HepG2 (cell line): ENCODE measurements around the gene HCRTR1. TPM values are rescaled to one million over a fixed set of nuclear protein-coding genes. Genes with fewer than 3 reads are reported as not detected.

Experiments
- ATAC-seq: fragments of 200-7000 bp; cut with Tn5 transposase; 3 replicates; pipeline ENCODE4 v1.9.1; 2020; ENCODE audit warnings: mild to moderate bottlenecking, moderate library complexity
- BruUV-seq: library from RNA; stranded (reverse); fragments of 400-500 nt; replicated peaks from 2 replicates; lab custom pipeline; 2021; lab: Mats Ljungman, UMichigan
- CTCF ChIA-PET: fragments of 300-600 bp; formaldehyde crosslinking; extraction: SDS; loops from one replicate; lab custom pipeline; 2021; ENCODE audit warnings: low total read pairs, inconsistent platforms, low intra/inter-chr PET ratio; lab: Yijun Ruan, JAX
- POLR2A ChIA-PET: fragments of 350-600 bp; sonication (Branson Sonifier 250); formaldehyde crosslinking; loops from one replicate; lab custom pipeline; 2020; ENCODE audit warnings: antibody characterized with exemption, inconsistent platforms; lab: Yijun Ruan, JAX
- DNase-seq: peaks from one replicate; pipeline ENCODE4 v3.0.0-alpha.2; 2015; ENCODE audit warnings: low spot score
- FAIRE-seq: peaks from 3 replicates; lab custom pipeline; 2011; peaks lifted over from hg19 to GRCh38; lab: Jason Lieb, UNC
- H2AFZ ChIP-seq: one replicate; pipeline ENCODE4 v1.6.1; 2011; ENCODE audit warnings: low read length, inconsistent platforms
- H3K27ac ChIP-seq: fragments of 300-600 bp; 3 replicates; pipeline ENCODE4 v1.8.0; 2011; ENCODE audit warnings: mixed run types, mild to moderate bottlenecking, mixed read lengths, low read length, inconsistent platforms; ENCODE audit not compliant: insufficient read depth; ENCODE audit errors: extremely low read length
- H3K27me3 ChIP-seq, 2 experiments: fragments of 200-600 bp in 1 of 2; 2 replicates in 1 of 2; 3 replicates in 1 of 2; pipeline versions ENCODE4 v1.6.0 to v1.8.0; 2011; ENCODE audit warnings: low read length in 2 of 2, mild to moderate bottlenecking in 2 of 2, moderate library complexity in 2 of 2, inconsistent platforms in 1 of 2; ENCODE audit not compliant: insufficient read depth in 2 of 2, control insufficient read depth in 1 of 2
- H3K36me3 ChIP-seq, 2 experiments: fragments of 200-600 bp in 1 of 2; replicated peaks in 1 of 2; 2 replicates in 1 of 2; 3 replicates in 1 of 2; pipeline versions ENCODE4 v1.5.1 to v1.8.0; 2011; ENCODE audit warnings: low read length in 2 of 2, inconsistent platforms in 1 of 2; ENCODE audit not compliant: insufficient read depth in 2 of 2, control insufficient read depth in 1 of 2
- H3K4me1 ChIP-seq: 2 replicates; pipeline ENCODE4 v1.5.1; 2012; ENCODE audit warnings: low read length, inconsistent platforms; ENCODE audit not compliant: insufficient read depth
- H3K4me2 ChIP-seq: 2 replicates; pipeline ENCODE4 v1.6.0; 2011; ENCODE audit warnings: low read depth, low read length, inconsistent platforms
- H3K4me3 ChIP-seq, 3 experiments: fragments of 200-600 bp in 1 of 3; sonication (generic), shearing (Covaris generic) in 1 of 3; replicated peaks in 1 of 3; 2 replicates each; pipeline ENCODE4 v1.5.1; 2011 to 2016; ENCODE audit warnings: low read length in 3 of 3, inconsistent platforms in 2 of 3, low read depth in 2 of 3, mild to moderate bottlenecking in 2 of 3, control low read depth in 1 of 3, mixed read lengths in 1 of 3; ENCODE audit not compliant: insufficient read depth in 1 of 3
- H3K79me2 ChIP-seq: one replicate; pipeline ENCODE4 v1.6.1; 2011; ENCODE audit warnings: low read length, inconsistent platforms; ENCODE audit not compliant: insufficient read depth
- H3K9ac ChIP-seq: 2 replicates; pipeline ENCODE4 v1.6.0; 2011; ENCODE audit warnings: mild to moderate bottlenecking, low read depth, low read length, inconsistent platforms; ENCODE audit not compliant: insufficient read depth
- H3K9me3 ChIP-seq: 2 replicates; pipeline ENCODE4 v1.5.1; 2012; ENCODE audit warnings: mild to moderate bottlenecking, low read length
- H4K20me1 ChIP-seq: 2 replicates; pipeline ENCODE4 v1.6.0; 2011; ENCODE audit warnings: inconsistent platforms, mild to moderate bottlenecking, low read length, moderate library complexity; ENCODE audit not compliant: insufficient read depth
- JUNB ChIP-seq: sonication (generic); formaldehyde crosslinking; IDR thresholded peaks from 2 replicates; pipeline ENCODE4 v1.8.0; 2022; ENCODE audit warnings: missing genetic modification reagents, mild to moderate bottlenecking, borderline replicate concordance
- NFE2L2 ChIP-seq: fragments of 150-350 bp; IDR thresholded peaks from 2 replicates; pipeline ENCODE4 v1.6.1; 2014; ENCODE audit warnings: low read length
- ZBTB44 ChIP-seq: sonication (generic); formaldehyde crosslinking; IDR thresholded peaks from 2 replicates; pipeline ENCODE4 v1.4.0; 2020; ENCODE audit warnings: missing genetic modification reagents
- ZSCAN9 ChIP-seq: IDR thresholded peaks from 2 replicates; pipeline ENCODE4 v1.6.1; 2016; ENCODE audit warnings: borderline replicate concordance
- WGBS: methylation state at CpG from one replicate; pipeline ENCODE4 v1.1.6; 2017; ENCODE audit warnings: low lambda C conversion rate; 5-methylcytosine and 5-hydroxymethylcytosine counted together
- in situ Hi-C: cut with HindIII; loops from 2 replicates; pipeline ENCODE4 v1.10.0; 2017; ENCODE audit warnings: low pct_unique_long_range_greater_than_20kb; ENCODE audit not compliant: extremely low pct_ligation_motif_present
- intact Hi-C: fragments of 100-400 bp; cut with micrococcal nuclease; formaldehyde crosslinking; loops from one replicate; pipeline ENCODE4 v1.10.0; 2022; ENCODE audit not compliant: unreplicated experiment
- polyA plus RNA-seq, 8 experiments: library from polyadenylated mRNA; depleted of rRNA in 3 of 8; stranded (reverse) in 7 of 8; unstranded in 1 of 8; fragments of >200 nt; fragmentation: Illumina TruSeq in 4 of 8; extraction: Trizol in 4 of 8; gene quantifications; 2 replicates each; pipeline versions ENCODE4 v1.2.1 to v1.2.3, GENCODE V29; 2011 to 2016; ENCODE audit warnings: low read depth in 4 of 8, missing spikeins in 1 of 8, mixed read lengths in 1 of 8; ENCODE audit not compliant: insufficient read depth in 1 of 8
- total RNA-seq, 5 experiments: library from RNA; depleted of rRNA; stranded (reverse); fragments of >200 nt; fragmentation: Illumina TruSeq; extraction: Trizol; gene quantifications; 2 replicates each; pipeline ENCODE4 v1.2.3, GENCODE V29; 2016; ENCODE audit warnings: low read depth in 1 of 5
- TF ChIP-seq, protein P1 (sequence below): sonication (generic); formaldehyde crosslinking; IDR thresholded peaks from 2 replicates; pipeline ENCODE4 v1.8.0; 2022; ENCODE audit warnings: missing genetic modification reagents, low read depth, mild to moderate bottlenecking, borderline replicate concordance
- TF ChIP-seq, protein P2 (sequence below): sonication (generic); formaldehyde crosslinking; IDR thresholded peaks from 2 replicates; pipeline ENCODE4 v1.5.0; 2020; ENCODE audit warnings: mild to moderate bottlenecking, missing genetic modification reagents

HCRTR1 gene
- total and polyA plus RNA-seq, 2 of the 13 experiments (the other 11 are each of a cell fraction or from before 2014, with no cell fraction given): not detected

DNA sequence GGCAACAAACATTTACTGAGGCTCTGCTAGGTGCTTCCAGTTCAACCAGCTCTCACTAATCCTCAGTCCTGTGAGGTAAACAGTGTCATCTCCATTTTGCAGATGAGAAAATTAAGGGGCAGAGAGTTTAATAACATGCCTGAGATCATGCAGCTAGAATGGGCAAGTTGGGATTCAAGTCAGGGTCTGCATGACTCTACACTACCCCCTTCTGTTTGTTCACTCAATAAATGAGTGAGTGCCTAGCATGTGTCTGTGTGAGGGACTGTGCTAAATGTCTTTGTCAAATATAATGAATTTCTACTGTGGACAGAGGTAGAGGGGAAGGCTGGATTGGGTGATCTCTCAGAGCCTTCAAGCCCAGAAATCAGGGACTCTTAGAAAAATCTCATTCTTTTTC is 22.7 kb downstream of the HCRTR1 start (continued):
- no peak for TF ChIP-seq ZBTB44 (CRISPR knock-in tag)
- no peak for TF ChIP-seq JUNB (CRISPR knock-in tag)
- no peak for TF ChIP-seq NFE2L2
- TF ChIP-seq, protein P1, sequence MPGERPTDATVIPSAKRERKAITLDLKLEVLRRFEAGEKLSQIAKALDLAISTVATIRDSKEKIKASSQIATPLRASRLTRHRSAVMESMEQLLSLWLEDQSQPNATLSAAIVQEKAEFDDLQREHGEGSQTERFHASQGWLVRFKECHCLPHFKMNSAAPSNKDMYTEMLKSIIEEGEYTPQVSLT (CRISPR knock-in tag): no peak
- no peak for TF ChIP-seq ZSCAN9 (CRISPR knock-in tag)

- no peak overlapping the region for H3K4me3 ChIP-seq
- in situ Hi-C loops (no loop called here), intact Hi-C loops (no loop called here)
- H3K27me3 ChIP-seq: no peaks in the 10 kb centered on the region; a peak in 1 of 5 replicates
- no peak overlapping the region for H3K4me2 ChIP-seq
- TF ChIP-seq, protein P2, sequence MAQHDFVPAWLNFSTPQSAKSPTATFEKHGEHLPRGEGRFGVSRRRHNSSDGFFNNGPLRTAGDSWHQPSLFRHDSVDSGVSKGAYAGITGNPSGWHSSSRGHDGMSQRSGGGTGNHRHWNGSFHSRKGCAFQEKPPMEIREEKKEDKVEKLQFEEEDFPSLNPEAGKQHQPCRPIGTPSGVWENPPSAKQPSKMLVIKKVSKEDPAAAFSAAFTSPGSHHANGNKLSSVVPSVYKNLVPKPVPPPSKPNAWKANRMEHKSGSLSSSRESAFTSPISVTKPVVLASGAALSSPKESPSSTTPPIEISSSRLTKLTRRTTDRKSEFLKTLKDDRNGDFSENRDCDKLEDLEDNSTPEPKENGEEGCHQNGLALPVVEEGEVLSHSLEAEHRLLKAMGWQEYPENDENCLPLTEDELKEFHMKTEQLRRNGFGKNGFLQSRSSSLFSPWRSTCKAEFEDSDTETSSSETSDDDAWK: no peak
- TF ChIP-seq JUNB (CRISPR knock-in tag): 0 out of 2 replicates have a peak, but pooled peaks have one; percentile 18
- ATAC-seq (no peak), FAIRE-seq (no peak), DNase-seq (no peak)
- no peak overlapping the region for H2AFZ ChIP-seq
- no peak overlapping the region for H3K9ac ChIP-seq
- POLR2A ChIA-PET: no interaction called here
- H3K27ac ChIP-seq: no peak overlapping the region
- peaks cover 42% of the 10 kb centered on the region for H3K4me1 ChIP-seq
- H3K79me2 ChIP-seq: peaks cover 71% of the 10 kb centered on the region
- WGBS: 98% methylated on average over 4 of the region's 4 CpGs
- no TSS peak for BruUV-seq
- peaks cover 2 to 4% of the 10 kb centered on the region in 2 experiments; a peak in 1 of 5 replicates for H3K36me3 ChIP-seq
- no peaks in the 10 kb centered on the region for H3K9me3 ChIP-seq
- peaks cover 4% of the 10 kb centered on the region for H4K20me1 ChIP-seq
- CTCF ChIA-PET: no interaction called here
Measured at GRCh38 chr1:31640964-31641363, 23.5 kb downstream of the HCRTR1 start.
